GM12801 (cell line): Measurements from ENCODE around the gene ATP2C2.

Source experiments
- TF ChIP-seq, protein P1 (sequence below): IDR thresholded peaks from one replicate; pipeline ENCODE4 v1.5.1; 2011; ENCODE audit warnings: control low read depth; ENCODE audit not compliant: insufficient read length; ENCODE audit errors: extremely low read depth

ATP2C2 gene

DNA sequence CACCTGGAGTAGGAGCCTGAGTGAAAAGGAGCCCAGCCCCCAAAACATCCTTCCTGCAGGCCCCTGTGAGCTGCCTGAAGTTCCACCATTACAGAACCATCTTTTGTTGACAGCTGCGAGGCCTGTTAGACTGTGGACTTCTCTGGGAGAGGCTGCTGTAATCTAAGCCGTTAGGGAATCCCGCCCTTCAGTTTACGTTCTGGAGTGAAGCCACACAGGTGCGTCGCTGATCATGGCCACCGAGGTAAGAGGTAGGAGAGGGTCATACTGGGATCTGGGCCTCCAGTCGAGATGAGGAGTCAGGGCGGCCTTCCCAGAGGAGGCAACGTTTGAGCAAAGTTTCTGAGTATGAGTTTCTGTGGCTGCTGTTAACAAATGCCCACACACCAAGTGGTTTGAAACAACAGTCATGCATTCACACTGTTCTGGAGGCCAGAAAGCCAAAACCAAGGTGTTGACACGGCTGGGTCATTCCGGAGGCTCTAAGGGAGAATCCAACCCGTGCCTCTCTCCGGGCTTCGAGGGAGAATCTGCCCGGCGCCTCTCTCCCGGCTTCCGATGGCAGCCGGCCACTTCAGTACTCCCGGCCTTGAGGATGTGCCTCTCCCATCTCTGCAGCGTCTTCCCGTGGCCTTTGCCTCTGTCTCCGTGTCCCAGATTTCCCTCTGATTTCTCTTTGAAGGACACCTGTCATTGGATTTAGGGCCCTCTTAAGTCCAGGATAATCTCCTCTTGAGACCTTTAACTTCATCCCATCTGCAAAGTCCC lies 26.6 kb upstream of the ATP2C2 start:
- TF ChIP-seq, protein P1, sequence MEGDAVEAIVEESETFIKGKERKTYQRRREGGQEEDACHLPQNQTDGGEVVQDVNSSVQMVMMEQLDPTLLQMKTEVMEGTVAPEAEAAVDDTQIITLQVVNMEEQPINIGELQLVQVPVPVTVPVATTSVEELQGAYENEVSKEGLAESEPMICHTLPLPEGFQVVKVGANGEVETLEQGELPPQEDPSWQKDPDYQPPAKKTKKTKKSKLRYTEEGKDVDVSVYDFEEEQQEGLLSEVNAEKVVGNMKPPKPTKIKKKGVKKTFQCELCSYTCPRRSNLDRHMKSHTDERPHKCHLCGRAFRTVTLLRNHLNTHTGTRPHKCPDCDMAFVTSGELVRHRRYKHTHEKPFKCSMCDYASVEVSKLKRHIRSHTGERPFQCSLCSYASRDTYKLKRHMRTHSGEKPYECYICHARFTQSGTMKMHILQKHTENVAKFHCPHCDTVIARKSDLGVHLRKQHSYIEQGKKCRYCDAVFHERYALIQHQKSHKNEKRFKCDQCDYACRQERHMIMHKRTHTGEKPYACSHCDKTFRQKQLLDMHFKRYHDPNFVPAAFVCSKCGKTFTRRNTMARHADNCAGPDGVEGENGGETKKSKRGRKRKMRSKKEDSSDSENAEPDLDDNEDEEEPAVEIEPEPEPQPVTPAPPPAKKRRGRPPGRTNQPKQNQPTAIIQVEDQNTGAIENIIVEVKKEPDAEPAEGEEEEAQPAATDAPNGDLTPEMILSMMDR = no peak

DNA sequence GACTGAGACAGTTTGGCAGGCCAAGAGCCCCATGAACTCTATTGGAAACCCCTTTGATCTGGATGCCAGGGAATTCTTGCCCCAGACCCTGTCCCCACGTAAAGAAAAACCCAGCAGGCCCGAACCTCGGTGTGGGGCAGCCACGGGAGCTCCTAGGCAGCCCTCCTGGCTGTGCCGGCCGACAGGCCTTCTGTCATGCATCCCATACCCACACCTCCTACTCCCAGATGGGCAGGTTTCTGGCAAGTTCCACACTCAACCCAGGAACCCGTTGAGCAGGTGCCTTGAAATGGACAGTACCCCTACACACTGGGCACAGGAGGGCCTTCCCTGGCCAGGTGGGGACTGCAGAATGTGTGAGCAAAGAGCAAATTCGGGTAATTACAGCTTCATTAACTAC lies 23.6 kb upstream of the ATP2C2 start:
- TF ChIP-seq, protein P1 = no peak

DNA sequence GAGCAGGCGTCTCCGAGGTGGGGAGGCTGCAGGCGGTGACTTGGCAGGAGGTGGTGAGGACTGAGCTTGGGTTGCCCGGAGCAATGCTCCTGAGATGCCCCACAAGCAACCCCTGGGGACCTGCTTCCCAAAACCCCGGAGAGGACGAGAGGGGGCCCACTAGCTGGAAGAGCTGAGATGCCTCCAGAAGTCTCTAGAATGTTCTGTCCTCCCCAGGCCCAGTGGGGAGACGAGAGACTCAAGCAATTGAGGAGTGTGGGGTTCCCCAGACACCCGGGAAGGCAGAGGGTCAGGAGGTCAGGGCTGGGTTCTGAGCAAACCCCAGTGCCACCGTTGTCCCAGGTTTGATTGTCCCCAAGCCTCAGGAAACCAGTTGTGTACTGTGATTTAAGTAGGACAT lies 21.2 kb upstream of the ATP2C2 start:
- TF ChIP-seq, protein P1 = no peak

DNA sequence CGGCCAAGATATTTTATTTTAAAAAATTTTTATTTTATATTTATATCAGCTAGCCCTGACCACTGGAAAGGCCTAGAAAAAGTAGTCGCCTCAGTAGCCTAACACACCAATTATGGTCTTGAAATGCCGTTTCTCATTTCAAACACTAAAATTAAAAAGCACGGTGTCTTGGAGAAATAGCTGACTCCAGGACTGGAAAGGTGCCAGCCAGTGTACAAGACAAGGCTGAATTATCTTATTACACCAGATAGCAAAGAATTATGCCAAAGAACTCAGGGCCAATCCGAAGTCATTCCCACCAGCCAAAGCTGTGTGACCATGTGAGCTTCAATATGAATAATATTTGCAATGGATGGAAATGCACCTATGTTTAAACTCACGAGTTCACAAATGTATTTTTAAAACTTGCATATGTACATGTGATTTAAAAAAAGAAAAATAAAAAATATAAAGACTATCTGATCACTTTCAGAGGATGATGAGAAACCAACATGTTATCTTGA lies 19.9 kb upstream of the ATP2C2 start:
- TF ChIP-seq, protein P1 = no peak

DNA sequence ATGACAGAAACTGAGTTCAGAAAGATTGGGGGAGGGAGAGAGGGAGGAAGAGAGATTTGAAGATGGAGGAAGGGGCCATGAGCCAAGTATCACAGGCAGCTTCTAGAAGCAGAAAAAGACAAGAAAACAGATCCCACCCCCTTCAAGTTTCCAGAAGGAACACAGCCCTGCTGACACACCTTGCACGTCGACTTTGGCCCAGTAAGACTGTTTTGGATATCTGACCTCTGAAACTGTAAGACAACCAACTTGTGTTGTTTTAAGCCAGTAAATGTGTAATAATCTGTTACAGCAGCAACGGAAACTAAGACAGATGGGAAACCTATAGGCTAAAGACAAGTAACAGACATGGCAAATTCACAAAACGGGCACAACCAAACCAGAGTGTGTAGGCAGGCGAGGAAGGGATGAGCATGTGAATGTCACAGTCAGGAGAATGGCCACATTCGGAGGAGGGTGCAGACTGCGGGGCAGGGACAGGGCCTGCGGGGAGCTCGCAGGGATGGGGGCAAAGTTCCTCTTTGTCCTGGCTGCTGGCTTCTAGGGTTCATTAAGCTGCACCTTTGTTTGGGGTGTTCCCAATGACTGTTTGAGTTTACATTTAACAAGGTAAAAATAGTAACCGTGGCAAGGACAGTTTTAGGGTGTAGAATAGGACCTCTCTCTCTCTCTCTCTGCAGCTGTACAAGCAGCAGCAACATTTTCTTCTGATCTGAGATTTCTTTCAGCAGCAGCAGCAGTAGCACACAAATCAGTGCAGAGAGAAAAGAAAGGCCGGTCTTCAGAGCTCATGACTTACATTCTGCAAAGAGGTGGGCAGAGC lies 18.3 kb upstream of the ATP2C2 start:
- TF ChIP-seq, protein P1 = no peak

DNA sequence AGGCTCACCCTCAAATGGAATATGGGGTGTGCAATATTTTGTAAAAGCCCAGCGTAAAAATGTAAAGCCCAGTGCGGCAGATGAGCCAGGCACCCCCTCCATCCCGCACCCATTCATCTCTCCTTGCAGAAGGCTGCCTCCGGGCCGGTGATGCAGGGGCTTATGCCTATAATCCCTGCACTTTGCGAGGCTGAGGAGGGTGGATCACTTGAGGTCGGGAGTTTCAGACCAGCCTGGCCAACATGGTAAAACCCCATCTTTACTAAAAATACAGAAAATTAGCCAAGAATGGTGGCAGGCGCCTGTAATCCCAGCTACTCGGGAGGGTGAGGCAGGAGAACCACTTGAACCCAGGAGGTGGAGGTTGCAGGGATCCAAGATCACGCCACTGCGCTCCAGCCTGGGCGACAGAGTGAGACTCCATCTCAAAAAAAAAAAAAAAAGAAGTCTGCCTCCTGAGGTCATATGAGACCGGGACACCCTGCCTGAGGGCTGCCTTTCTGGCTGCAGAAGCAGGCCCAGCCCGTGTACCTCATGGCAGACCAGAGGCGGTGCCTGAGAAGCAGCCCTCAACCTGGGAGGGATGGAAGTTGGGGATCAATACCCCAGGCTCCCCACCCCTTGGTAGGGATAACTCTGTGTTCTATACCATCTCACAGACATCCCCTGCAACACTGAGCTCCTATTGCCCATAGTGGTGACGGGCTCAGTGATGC lies 17.5 kb upstream of the ATP2C2 start:
- TF ChIP-seq, protein P1 = no peak

DNA sequence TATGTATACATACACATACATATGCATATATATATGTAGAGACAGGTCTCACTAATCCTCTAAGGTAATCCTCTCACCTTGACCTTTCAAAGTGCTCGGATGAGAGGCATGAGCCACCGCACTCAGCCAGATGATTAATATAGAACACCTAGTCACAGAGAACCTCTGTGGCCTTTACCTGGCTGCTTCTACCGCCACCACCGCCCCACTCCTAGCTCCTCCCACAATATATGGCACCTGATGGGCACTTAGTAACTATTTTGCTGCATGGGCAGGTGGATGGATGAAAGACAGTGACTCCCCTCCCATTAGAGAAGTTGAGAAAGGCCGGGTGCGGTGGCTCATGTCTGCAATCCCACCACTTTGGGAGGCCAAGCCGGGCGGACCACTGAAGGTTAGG lies 16.7 kb upstream of the ATP2C2 start:
- TF ChIP-seq, protein P1 = no peak
